GM19023 (cell line): Measurements from ENCODE around the gene SLC12A8.

ENCODE experiments used
- ATAC-seq: cut with Tn5 transposase; IDR thresholded peaks from one replicate; pipeline ENCODE4 v1.9.1; 2021; ENCODE audit warnings: mild to moderate bottlenecking, moderate library complexity; ENCODE audit not compliant: unreplicated experiment

Gene SLC12A8

DNA sequence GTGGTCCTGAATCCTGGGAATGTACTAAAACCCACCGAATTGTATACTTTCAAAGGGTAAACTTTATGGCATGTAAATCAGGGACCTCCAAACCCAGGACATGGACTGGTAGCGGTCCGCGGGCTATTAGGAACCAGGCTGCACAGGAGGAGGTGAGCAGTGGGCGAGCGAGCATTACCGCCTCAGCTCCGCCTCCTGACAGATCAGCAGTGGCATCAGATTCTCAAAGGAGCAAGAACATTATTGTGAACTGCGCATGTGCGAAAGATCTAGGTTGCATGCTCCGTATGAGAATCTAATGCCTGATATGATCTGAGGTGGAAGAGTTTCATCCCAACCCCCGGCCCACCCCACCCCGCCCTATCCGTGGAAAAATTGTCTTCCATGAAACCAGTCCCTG, 178.9 kb downstream of the SLC12A8 start:
- ATAC-seq: no peak

DNA sequence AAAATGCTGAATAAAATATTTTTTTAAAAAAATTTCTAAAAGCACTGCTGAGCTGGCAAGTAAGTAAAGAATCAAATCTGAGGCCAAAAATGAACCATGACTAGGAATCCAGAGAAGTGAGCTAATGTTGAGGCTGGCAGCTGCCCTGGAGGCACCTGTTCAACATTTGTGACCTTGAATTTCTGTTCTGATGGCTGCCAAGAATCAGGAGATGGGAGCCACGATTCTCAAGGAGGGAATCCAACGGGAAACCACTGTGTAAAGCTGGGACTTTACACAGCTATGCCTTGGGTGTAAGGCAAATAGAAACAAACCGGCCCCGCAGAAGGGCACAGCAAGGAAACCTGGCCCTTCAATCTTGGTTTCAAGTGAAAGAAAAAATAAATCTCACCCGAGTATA, 179.4 kb downstream of the SLC12A8 start:
- ATAC-seq: no peak

DNA sequence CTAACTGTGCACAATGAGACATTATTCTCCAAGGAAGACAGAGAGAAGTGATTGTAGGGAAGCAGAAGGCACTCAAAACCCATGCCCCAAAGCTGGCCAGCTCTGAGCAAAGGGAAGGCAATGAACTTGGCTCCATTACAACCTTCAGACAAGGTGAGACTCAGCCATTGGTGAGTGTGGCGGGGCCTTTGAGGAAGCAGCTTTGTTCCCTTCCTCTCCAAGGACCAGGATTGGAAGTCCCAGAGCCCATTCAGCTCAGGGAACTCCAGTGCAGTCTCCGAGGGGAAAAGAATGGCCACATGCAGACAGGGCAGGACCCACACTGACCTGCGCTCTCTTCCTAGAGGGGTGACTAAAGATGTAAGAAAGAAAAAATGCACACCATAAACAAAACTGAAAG, 179.9 kb downstream of the SLC12A8 start:
- ATAC-seq: no peak
